Nephron (organoid): Measurements from ENCODE around the gene C22orf23.

Experiments used
- H3K27ac Mint-ChIP-seq, 3 experiments: 2 replicates each; pipeline ENCODE4 v1.8.0; 2020; ENCODE audit warnings: mixed read lengths in 3 of 3, mild to moderate bottlenecking in 2 of 3, moderate library complexity in 1 of 3
- H3K27me3 Mint-ChIP-seq: 2 replicates; pipeline ENCODE4 v1.8.0; 2021; ENCODE audit warnings: low read depth, mild to moderate bottlenecking, moderate library complexity, mixed read lengths
- H3K36me3 Mint-ChIP-seq: 2 replicates; pipeline ENCODE4 v1.8.0; 2020; ENCODE audit warnings: low read depth, mixed read lengths
- H3K4me1 Mint-ChIP-seq: 2 replicates; pipeline ENCODE4 v1.8.0; 2020; ENCODE audit warnings: mixed read lengths
- H3K4me3 Mint-ChIP-seq, 3 experiments: 2 replicates each; pipeline ENCODE4 v1.8.0; 2020; ENCODE audit warnings: mild to moderate bottlenecking in 3 of 3, mixed read lengths in 3 of 3, moderate library complexity in 2 of 3
- H3K9me3 Mint-ChIP-seq: 2 replicates; pipeline ENCODE4 v1.8.0; 2020; ENCODE audit warnings: mixed read lengths
- CTCF ChIP-seq, 3 experiments: fragments of 200-600 bp; sonication (generic); IDR thresholded peaks; one replicate each; pipeline ENCODE4 v1.5.0; 2021; ENCODE audit warnings: antibody characterized with exemption in 3 of 3; ENCODE audit not compliant: unreplicated experiment in 3 of 3

Gene C22orf23

GRCh38 chr22:37983860-37984791 is 30.7 kb upstream of the C22orf23 start, which contains the start of gene SOX10:
Gene SOX10, minus strand, starts transcription at chr22:37984555. Its CDS starts 771 bp downstream, at chr22:37983784.
- TF ChIP-seq CTCF (IDR thresholded peaks at IDR 0.05; ENCODE audit: unreplicated experiment in 3 of 3), result no peak
- no peaks in the 10 kb centered on the region for H3K9me3 Mint-ChIP-seq
- H3K27me3 Mint-ChIP-seq, result peaks cover 43% of the 10 kb centered on the region
- no peaks in the 10 kb centered on the region for H3K36me3 Mint-ChIP-seq
- H3K4me1 Mint-ChIP-seq, result peaks cover 5% of the 10 kb centered on the region
- H3K4me3 Mint-ChIP-seq, result peak within 1 kb of the TSS in 1 of 3 experiments; percentile 61
- no peak within 1 kb of the TSS for H3K27ac Mint-ChIP-seq

GRCh38 chr22:37982938-37983859 is 29.8 kb upstream of the C22orf23 start:
- no peaks in the 10 kb centered on the region for H3K9me3 Mint-ChIP-seq
- H3K27me3 Mint-ChIP-seq, result peaks cover 43% of the 10 kb centered on the region
- H3K4me3 Mint-ChIP-seq, result peak overlapping the region in 1 of 3 experiments; percentile 43
- H3K36me3 Mint-ChIP-seq, result no peaks in the 10 kb centered on the region
- peak; percentile 25 to 45 (median 39) for TF ChIP-seq CTCF (IDR thresholded peaks at IDR 0.05; ENCODE audit: unreplicated experiment in 3 of 3)
- no peak overlapping the region for H3K27ac Mint-ChIP-seq
- H3K4me1 Mint-ChIP-seq, result peaks cover 5% of the 10 kb centered on the region

- Mint-ChIP-seq H3K27me3 (peaks cover 43% of the 10 kb centered on the region), H3K27ac (no peak overlapping the region), H3K9me3 (no peaks in the 10 kb centered on the region), H3K36me3 (no peaks in the 10 kb centered on the region), H3K4me3 (peak overlapping the region in 1 of 3 experiments; percentile 43), H3K4me1 (peaks cover 5% of the 10 kb centered on the region)
- TF ChIP-seq CTCF (IDR thresholded peaks at IDR 0.05; ENCODE audit: unreplicated experiment in 3 of 3), result no peak
Measured at GRCh38 chr22:37982151-37982785, 28.9 kb upstream of the C22orf23 start.

- H3K4me3 Mint-ChIP-seq, result peak overlapping the region in 1 of 3 experiments; percentile 21
Measured at GRCh38 chr22:37981282-37982011, 28.0 kb upstream of the C22orf23 start.

More at GRCh38 chr22:37981282-37982011, 28.0 kb upstream of the C22orf23 start:
- TF ChIP-seq CTCF (IDR thresholded peaks at IDR 0.05; ENCODE audit: unreplicated experiment in 3 of 3), result no peak
- H3K27ac Mint-ChIP-seq, result no peak overlapping the region
- H3K9me3 Mint-ChIP-seq, result no peaks in the 10 kb centered on the region
- H3K27me3 Mint-ChIP-seq, result peaks cover 43% of the 10 kb centered on the region
- no peaks in the 10 kb centered on the region for H3K36me3 Mint-ChIP-seq
- peaks cover 5% of the 10 kb centered on the region for H3K4me1 Mint-ChIP-seq
